GM19397 (cell line): ENCODE data around the gene STARD13.
"Not testable (repeated sequence)": the region's sequence is repeated elsewhere in the genome, so short reads cannot be mapped to it uniquely, and the experiment has no call there.

Source experiments
- ATAC-seq: cut with Tn5 transposase; IDR thresholded peaks from one replicate; pipeline ENCODE4 v1.9.1; 2021; ENCODE audit warnings: mild to moderate bottlenecking, moderate library complexity; ENCODE audit not compliant: unreplicated experiment

Gene STARD13

DNA sequence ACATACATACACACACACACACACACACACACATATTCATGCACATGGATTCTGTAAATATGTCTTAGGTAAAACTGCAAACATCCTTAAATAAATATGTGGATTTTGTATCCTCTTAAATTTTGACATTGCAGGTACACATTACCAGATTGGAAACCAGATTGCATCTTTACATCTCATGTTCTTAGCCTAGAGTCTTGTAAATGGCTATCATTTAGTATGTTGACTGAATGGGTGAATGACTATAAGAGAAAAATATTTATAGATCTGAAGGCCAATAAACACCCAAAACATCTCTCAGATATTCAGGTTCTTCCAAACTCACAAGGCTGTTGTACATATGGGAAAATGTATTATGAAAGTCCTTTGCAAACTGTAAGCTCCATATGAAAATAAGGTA is 104.3 kb downstream of the STARD13 start:
- no peak for ATAC-seq

DNA sequence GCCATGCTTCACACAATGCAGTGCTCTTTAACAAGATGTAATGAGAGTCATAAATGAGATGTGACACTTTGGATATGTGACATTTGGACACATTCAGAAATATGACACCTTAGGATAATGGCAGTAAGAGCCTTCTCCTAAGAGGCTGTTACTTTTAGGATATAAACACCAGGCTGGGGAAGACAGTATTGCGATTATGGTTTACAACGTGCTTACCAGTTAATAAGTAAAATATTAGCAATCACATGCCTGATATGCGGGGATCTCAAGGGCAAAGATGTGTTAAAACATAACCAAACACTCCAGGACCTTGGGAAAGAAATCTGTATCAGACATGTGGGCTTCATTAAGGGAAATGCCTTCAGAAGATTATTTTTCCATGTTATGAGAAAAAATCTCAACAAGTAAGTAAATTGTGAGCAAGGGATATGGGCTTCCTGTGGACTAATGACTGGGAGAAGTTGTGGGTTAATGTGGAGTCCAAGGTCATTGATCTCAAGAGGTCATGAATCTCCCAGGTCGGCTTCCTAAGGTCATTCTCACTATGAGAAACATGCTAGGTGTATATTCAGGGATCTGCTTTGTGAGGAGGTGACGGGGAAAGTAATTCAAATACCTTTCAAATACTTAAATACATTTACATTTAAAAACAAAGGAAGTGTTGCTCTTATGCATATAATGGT is 105.3 kb downstream of the STARD13 start:
- no peak for ATAC-seq

DNA sequence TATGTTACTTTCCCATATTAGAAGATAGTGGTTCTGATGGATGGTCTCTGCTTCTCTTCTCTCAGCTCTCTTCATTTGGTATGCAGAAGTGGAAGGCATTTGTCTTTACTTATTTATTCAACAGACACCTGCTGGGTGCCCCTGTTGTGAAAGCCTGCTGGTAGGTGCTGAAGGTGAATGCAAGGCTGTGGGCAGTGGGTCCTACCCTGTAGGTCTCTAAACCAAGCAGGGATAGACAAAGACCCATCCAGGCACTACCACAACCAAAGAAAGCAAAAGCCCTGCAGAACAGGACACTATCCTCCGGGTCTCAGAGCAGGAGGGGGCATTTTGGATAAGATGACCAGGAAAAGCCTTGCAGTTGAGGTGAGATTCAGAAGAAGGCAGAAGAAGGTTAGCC is 106.1 kb downstream of the STARD13 start:
- ATAC-seq = no peak

DNA sequence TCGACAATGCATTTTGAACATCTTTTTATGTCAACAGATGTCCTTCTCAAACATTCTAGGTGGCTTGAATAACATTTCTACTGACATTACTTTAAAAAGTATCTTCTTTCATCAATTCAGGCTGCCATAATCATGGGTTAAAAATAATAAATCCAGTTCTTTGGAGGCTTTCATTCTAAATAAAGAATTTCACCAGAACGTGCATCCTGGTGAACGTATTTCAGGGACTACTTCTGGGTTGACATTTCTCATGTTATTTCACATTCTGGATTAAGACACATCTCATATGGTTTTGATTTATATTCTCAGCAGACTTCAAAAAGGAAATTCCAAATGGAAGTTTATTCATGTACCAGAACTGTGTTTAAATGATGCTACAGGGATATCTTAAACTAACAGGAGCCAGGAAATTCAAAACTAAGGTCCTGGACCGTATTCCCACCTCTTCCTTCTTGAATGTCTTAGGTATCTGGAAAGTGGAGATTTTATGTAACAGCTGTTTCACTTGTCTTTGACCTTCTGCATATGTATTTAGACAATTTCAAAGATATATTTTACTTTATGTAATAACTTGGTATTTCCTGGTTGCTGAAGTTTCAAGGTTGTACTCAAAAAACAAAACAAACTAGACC is 107.2 kb downstream of the STARD13 start:
- ATAC-seq = no peak

DNA sequence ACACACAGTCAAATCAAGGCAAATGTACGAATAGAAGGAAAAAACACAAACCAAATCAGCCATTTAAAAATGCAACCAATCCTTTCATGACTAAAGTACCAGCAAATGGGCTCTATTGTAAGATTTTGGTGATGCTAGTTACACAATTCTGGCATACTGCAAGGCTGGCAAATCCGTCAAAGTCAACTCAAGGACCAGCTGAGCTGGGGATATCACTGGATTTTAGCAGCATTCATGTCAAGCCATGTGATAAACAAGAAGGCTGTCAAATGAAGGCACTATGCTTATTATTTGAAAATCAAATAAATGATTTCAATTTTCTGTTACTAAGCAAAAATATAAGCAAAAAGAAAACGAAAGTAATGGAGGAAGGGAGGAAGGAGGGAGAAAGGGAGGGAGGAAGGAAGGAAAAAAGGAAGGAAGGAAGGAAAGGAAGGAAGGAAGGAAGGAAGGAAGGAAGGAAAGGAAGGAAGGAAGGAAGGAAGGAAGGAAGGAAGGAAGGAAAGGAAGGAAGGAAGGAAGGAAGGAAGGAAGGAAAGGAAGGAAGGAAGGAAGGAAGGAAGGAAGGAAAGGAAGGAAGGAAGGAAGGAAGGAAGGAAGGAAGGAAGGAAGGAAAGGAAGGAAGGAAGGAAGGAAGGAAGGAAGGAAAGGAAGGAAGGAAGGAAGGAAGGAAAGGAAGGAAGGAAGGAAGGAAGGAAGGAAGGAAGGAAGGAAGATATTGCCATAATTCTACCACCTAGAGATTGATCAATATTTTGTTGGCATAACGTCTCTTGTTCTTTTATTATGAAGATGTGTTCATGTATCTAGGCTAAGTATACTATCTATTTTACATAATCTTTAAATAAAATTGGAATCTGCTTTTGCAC is 108.0 kb downstream of the STARD13 start:
- ATAC-seq = not testable (repeated sequence)

DNA sequence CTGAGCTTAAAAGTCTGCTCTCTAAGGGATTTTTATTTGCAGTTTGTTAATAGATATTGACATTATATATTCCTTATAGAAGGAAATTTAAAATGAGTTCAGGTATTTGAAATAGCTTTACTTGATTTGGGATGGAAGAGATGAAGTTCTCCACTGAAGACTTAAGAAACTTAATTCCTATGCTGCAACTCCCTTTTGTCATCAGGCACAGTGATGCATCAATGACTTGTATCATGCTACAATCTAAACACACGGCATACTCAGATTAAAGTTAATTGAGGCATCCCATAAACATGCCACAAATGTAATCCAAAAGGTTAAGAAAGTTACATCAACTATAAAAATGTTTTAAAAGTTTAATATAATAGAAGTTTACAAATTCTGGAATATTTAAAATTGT is 109.0 kb downstream of the STARD13 start:
- ATAC-seq = no peak

DNA sequence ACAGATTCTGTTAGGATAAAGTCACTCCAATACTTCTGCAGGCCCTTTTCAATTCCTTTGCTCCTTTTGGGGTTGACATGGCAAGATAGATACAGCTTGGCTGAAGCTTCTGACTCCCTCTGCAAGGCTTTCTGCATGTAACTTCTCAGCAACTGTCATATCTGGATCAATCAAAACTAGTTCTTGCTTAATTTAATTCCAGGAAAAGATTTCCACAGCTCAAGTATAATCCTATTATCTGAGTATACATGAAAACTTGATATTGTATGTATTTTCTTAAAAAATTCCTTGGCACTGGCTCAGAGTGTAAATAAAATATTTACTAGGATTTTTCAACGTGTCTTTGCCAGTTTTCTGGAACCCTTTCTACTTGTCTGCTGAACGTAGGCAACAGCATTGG is 109.6 kb downstream of the STARD13 start:
- no peak for ATAC-seq

DNA sequence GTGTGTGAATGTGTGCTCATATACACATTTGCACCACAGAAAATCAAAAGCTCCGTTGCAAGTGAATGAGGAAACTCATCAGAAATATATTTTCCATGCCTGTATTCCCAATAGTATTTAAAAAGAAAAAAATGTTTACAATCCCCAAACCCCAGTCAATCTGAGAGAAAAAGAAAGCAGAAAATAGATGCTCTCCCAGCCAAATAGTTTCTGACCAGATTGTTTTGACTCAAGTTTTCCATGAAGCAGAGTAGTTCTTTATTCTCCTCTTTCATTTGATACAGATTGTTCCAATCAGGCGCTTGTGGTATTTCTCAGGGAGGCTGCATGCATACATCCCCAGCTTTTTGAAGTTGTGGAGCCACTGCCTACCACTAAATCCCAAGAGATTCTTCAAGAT is 110.6 kb downstream of the STARD13 start:
- no peak for ATAC-seq

DNA sequence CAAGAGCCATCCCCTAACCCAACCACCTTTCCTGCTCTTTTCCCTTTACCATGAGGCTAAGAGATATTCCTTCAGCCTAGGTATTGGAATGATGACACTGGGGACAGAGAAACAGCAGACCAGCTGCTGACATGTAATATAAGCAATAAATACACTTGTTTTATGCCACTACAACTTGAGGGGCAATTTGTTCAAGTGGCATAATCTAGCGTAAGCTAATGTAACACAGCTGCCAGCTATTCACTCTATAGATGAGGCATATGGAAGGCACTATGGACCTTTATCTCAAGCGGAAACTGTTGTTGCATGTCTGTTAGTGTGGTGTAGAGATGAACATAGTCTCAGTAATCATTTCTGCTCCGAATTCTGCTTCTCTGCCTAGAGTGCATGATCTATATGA is 111.1 kb downstream of the STARD13 start:
- no peak for ATAC-seq

DNA sequence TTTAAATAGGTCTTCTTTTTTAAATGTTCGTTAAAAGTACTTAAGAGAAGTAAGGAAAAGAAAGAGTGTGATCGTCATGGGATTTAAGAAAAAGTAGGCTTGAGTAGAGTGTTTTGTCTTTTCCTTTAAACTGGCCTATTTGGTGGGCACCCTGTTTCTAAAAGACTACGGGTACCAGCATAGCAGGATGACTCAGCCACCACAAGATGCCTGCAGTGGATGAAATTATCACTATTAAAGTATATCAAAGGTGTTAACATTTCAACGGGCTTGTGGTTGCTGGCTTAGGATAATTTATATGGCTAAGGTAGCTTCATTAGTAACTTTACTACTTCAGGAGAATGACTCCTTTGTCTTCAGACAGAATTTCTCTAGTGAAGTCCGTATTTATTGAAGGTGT is 112.6 kb downstream of the STARD13 start:
- no peak for ATAC-seq

DNA sequence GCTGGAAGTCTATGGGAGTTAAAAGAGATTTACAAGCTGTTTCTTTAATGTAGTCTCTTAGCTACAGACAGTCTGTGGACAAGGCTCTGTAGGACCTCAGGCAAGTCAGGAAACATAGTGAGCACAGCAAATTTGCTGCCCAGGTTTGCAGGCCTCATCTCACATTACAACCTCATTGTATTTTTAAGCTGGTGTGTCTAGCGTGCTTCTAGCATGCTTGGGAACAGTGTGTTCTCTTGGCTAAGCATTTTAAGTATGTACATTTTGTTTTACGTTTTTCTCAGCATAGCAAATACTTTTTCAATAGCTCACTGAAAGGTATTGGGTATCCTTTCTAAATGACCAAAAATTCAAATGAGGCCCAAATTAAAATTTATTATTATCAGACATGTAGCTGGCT is 113.2 kb downstream of the STARD13 start:
- ATAC-seq = no peak

DNA sequence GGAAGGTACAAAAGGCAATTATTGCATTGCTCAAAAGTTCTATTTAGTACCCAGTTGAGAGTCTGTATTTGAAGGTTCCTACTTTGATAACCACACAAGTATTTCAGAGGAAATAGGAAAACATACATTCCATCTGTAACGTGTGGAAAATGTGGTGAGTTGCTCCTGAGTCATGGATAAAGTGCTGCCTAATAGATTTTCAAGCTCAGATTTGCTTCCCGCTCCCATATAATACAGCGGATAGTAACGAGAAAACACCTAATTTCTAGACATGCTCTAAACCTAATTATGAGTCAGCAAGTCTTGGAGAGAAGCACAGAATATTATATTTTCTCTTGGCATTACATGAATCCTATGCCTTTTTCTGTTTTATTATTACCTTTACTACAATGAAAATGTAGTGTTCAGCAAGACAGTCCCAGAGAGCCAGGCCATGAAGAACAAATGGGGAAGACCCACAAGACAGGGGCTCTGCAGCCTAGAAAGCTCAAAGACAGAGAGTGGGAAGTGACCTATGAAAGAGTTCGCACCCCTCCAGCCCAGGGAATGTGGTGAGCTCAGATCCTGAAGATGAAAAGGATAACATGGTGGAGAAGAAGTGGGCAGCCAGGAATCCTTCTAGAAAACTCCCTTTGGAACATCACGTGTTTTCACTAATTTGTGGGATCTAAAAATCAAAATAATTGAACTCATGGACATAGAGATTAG is 116.1 kb downstream of the STARD13 start:
- ATAC-seq = no peak

DNA sequence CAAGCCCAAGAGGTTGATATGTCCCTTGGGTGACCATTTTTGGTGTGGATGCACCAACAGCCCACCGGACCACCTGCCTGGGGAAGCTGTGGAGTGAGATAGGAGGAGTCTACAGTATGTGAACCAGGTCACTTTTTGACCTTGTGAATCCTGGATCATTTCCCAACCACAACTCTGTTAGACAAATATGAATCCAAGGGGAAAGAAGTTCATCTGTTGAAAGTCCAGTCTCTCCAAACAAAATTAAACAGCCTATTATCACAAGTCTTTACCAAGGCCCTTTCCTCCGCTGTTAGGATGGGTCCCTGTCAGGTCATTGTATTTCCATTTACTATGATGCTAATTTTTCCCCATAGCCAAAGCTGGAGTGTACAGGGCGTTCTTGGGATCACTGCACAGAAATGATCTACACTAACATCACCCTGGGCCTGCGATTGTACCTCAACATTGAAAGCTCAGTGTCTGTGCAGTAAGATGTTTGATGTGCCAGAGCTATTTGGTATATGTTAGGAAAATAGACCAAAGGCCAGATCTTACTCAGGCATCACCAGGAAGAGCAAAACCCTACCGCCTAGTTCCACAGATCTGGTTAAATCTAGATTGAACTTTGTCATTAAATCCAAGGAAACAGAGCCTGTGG is 117.1 kb downstream of the STARD13 start:
- ATAC-seq = no peak

DNA sequence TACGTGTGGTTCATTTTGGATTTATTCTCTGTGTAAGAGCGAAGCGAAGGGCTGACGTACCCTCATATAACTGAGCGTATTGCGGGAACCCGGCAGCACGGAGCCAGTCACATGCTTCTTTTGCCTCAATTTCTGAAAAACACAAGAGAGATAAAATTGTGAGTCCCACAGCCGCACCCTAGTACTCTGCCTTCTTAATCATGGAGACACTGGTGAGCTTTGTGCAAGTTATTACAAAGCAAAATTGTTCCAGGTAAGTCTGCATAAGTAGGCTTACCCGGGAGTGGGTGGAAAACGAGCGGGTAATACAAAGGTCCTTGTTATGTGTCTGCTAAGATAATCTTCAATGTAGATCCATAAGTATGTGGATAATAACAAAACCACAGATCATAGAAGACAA is 118.1 kb downstream of the STARD13 start:
- ATAC-seq = no peak

DNA sequence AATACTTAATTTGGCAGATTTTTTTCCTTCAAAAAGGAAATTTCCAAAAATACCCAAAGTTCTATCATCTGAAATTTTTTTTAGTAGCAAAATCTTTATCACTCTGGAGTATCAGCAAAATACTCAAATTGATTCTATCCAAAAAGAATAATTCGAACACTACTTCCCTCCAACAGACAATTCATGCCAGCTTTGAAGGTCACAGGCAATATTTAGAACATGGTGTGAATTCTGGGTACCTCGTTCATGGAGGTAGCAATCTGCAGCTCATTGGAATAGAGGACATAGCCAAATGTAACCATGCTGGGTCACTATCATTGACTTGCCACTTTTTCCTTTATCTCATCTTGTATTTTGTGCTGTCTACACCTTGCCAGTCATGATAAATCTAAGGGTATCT is 119.8 kb downstream of the STARD13 start:
- no peak for ATAC-seq

DNA sequence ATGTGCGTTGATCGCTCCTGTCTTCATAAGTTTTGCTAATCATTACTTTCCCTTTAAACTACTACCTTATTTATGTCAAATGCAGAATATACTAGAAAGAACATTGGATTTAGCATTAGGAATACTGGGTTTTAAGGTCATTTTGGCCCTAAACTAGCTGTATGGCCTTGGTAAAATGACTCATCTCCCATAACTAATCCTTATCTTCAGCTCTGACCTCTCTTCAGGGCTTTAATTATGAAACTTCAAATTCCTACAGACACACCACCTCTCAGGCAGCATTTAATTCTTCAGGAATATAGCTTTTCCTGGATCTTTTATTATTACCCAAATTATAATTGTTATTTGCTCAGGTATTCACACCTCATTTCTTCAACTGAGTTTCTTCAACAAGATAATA is 121.2 kb downstream of the STARD13 start:
- ATAC-seq = no peak

DNA sequence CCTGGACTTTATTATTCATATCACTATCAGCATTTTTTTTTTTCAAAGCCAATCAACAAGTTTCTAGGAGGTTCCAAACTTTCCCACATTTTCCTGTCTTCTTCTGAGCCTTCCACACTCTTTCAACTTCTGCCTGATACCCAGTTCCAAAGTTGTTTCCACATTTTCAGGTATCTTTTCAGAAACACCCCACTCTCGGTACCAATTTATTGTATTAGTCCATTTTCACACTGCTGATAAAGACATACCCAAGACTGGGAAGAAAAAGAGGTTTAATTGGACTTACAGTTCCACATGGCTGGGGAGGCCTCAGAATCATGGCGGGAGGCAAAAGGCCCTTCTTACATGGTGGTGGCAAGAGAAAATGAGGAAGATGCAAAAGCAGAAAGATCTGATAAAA is 122.8 kb downstream of the STARD13 start:
- ATAC-seq = not testable (repeated sequence)

DNA sequence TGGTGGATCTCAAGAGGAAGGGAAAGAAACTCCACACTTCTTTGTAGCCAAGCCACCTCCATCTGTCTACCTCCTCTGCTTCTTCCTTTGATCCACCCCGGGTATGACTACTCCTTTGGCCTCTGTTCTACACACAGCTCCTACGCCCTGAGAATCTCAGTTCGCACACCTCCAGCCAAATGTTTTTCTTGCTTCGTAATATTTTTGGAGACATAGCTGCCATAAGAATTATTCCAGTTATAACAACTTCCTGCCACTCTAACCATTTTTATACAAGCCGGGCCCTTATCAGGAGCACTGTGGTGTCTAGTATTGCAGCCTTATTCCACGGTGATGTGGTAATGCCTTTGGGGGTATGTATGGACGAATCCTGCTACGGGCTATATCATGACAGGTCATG is 126.7 kb downstream of the STARD13 start:
- ATAC-seq = no peak

DNA sequence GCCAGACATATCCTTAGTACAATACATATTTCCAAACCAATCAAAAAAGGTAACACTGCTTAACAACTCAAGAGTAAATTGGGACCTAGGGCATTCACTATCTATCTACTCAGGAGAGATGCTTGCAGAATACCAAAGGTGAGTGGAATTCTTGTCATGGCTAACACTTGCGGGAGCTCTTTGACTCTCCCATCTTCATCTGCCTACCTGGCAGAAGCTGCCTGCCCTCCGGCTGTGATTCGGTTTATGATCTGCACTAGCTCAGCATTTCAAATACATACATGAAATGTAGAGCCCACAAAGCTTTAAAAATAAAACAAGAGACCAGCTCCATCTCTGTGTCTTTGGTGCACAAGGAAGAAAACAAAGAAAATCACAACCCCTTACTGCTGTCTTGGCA is 127.3 kb downstream of the STARD13 start:
- no peak for ATAC-seq

DNA sequence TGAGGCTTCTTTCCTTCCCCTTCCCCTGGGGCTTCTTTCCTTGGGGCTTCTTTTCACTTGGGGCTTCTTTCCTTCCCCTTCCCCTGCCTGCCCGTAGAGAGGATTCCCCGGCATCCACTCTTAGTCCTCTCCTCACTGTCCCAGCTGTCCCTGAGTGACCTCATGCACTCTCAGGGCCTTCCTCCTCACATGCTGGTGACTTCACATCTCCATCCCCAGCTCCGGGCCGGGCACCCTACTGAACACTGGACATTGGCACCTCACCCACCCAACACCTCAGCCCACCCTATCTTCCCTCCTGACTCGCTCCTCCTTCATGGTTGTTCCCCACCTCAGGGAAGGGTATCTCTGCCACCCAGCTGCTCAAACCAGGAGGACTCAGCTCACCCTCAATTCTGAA is 130.6 kb downstream of the STARD13 start:
- no peak for ATAC-seq
